ENCODE measurements around the gene SLC34A3.
"Not testable (repeated sequence)": the region's sequence is repeated elsewhere in the genome, so short reads cannot be mapped to it uniquely, and the experiment has no call there.

Gene SLC34A3

DNA sequence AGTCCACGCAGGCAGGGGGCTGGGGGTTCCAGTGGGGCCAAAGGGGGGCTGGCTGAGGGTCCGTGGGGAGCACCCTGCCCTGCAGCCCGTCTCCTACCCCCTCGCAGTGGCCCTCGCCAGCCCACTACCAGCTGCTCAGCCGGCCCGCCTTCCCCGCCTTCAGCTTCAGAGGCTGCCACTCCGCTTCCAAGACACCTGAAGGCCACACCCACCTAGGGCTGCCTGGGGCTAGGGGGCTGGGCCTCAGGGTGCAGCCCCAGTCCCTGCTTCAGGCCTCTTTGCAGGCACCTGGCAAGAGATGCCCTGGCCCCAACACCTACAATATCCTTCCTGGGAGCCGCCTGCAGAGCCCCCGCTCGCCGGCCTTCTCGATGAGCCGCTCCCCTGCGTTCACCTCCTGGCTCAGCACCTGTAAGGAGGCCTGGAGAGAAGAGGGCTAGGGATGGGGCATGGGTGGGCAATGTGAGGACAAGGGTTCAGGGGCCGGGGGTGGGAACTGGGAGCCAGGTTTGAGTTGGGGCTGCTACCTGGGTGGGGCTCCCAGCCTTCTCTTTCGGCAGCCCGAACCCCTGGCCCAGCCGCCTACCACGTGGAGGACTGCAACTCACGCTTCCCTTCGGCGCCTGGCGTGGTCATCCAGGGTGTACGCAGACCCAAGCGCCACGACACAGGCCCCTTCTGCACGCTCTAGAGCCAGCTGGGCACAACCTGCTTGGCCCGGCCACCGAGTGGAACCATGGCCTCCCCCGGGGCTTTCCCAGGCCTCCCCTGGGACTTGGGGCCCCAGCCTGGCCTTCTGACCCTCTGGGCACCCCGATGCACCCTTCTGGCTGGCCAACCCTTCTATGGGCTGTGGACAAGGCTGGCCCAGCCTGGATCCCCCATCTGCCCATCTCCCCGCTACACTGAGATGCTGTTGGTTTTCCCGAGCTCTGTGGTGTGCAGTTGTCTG lies 22.1 kb downstream of the SLC34A3 start:
- Mint-ChIP-seq H3K27ac (no peak overlapping the region), H3K4me1 (ENCODE audit: low read depth) (peaks cover 32% of the 10 kb centered on the region), H3K27me3 (peaks cover 6% of the 10 kb centered on the region), H3K36me3 (ENCODE audit: low read depth) (peaks cover 21% of the 10 kb centered on the region), H3K9me3 (no peaks in the 10 kb centered on the region), H3K4me3 (no peak overlapping the region)
- intact Hi-C loops (cut with micrococcal nuclease) = no loop called here

DNA sequence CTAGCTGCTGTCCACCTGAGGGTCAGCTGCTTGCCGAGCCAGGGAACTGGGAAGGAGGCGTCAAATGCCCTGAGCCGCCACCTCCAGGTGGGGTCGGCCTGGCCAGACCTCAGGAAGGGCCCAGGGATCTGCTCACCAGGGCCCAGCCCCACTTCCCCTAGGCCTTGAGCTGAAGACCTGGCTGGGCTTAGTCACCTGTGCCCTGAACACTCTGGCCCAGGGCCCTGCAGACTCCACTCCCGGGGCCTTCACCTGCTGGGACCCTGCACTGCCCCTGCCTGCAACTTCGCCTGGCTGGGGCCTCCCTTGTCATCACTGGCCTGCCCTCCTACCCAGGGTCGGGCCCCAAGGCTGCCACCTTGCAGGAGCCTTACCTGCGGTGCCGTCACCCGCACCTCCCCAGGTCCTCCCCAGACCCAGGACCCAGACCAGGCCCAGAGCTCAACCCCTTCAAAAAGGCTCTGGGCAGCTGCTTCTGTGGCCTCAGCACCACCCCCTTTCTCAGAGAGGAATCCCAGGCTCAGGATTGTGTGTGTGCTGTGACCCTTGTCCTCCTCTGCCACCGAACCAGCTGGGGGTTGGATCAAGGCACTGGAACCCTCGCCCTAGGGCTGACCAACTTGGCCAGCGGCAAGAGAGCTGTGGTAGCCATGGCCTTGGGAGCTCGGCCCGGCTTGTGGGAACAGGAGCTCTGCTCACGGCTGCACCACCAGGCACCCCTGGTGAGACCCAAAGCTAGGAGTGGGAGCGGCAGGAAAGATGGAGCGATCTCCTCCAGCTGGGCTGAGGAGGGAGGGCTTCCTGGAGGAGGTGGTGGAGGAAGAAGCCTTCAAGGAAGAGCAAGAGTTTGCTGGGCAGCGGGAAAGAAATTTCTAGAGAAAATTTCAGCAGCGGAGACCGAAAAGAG lies 23.3 kb downstream of the SLC34A3 start:
- intact Hi-C loops (cut with micrococcal nuclease) = no loop called here
- Mint-ChIP-seq H3K27ac (peak overlapping the region; percentile 78), H3K4me1 (ENCODE audit: low read depth) (peaks cover 36% of the 10 kb centered on the region), H3K4me3 (peak overlapping the region; percentile 78), H3K27me3 (peaks cover 6% of the 10 kb centered on the region), H3K9me3 (no peaks in the 10 kb centered on the region), H3K36me3 (ENCODE audit: low read depth) (peaks cover 32% of the 10 kb centered on the region)

DNA sequence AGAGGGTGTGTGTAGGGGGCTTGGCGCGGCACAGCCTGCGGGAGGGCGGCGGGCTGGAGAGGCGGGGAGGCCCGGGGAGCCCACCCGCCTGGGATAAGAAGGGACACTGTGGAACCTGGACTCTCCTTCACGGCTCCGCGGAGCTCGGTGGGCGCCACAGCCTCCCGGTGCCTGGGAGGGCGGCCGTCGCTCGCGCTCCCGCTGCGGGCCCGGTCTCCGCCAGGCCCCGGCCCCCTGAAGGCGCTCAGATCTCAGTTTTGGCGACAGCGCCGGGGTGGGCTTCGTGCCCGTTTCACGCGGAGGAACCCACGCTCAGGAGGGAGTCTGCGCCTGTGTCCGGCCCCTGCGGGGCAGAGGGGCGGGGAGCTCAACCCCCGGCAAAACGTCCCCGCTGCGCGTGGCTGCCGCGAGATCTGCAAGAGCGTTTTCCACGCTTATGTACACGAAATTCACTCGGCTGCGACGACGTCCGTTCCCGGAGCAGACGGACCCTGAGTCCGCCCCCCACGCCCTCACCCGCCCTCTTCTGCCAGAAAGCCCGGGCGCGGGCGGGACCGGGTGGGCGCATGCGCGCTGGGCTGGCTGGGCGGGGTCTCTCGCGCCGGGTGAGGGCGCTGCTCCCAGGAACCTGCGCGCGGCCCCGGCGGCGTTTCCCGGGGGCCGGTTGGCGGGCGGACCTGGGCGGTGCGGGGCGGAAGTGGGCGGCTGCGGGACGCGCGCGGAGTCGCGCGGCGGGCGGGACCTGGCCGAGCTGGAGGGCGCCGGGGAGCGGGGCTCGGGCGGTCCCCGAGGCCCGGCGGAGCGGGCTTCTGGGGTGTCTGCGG lies 24.1 kb downstream of the SLC34A3 start, which contains the start of gene NELFB:
TSS of gene NELFB (plus strand) at position 704 of the 824 bp plus-strand sequence.
- peak within 1 kb of the TSS; percentile 78 for H3K27ac Mint-ChIP-seq
- peak within 1 kb of the TSS; percentile 78 for H3K4me3 Mint-ChIP-seq
- intact Hi-C loops (cut with micrococcal nuclease) = loop anchor here (1.0 kb wide), 1 partner anchor 14 kb away; the partner anchor contains the start of gene TUBB4B
- H3K9me3 Mint-ChIP-seq = no peaks in the 10 kb centered on the region
- H3K4me1 Mint-ChIP-seq (ENCODE audit: low read depth) = peaks cover 40% of the 10 kb centered on the region
- H3K36me3 Mint-ChIP-seq (ENCODE audit: low read depth) = peaks cover 41% of the 10 kb centered on the region
- peaks cover 6% of the 10 kb centered on the region for H3K27me3 Mint-ChIP-seq

DNA sequence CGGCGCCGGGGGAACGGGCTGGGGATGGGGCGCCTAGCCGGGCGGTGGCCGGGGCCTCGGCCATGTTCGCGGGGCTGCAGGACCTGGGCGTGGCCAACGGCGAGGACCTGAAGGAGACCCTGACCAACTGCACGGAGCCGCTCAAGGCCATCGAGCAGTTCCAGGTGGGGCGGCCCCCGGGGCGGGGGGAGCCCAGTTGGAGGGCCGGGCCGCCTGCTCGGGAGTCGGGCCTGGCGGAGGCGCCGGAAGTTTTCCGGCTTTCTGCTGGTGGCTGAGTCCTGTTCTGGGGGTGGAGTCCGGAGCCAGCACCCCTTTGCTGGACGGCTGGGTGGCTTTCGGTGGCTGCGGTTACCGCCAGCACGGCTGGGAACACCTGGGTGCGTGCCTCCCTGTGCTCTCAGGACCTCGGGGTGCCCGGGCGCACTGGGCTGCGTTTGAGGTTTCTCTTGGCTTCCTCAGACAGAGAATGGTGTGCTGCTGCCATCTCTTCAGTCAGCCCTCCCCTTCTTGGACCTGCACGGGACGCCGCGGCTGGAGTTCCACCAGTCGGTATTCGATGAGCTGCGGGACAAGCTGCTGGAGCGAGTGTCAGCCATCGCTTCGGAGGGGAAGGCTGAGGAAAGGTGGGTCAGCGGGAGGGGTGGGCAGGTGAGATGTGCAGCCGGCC lies 24.9 kb downstream of the SLC34A3 start:
- H3K36me3 Mint-ChIP-seq (ENCODE audit: low read depth) = peaks cover 44% of the 10 kb centered on the region
- peak overlapping the region; percentile 78 for H3K27ac Mint-ChIP-seq
- H3K4me3 Mint-ChIP-seq = peak overlapping the region; percentile 78
- peaks cover 40% of the 10 kb centered on the region for H3K4me1 Mint-ChIP-seq (ENCODE audit: low read depth)
- peaks cover 6% of the 10 kb centered on the region for H3K27me3 Mint-ChIP-seq
- intact Hi-C loops (cut with micrococcal nuclease) = loop anchor here (1.0 kb wide), 1 partner anchor 14 kb away; the partner anchor contains the start of gene TUBB4B
- H3K9me3 Mint-ChIP-seq = no peaks in the 10 kb centered on the region

DNA sequence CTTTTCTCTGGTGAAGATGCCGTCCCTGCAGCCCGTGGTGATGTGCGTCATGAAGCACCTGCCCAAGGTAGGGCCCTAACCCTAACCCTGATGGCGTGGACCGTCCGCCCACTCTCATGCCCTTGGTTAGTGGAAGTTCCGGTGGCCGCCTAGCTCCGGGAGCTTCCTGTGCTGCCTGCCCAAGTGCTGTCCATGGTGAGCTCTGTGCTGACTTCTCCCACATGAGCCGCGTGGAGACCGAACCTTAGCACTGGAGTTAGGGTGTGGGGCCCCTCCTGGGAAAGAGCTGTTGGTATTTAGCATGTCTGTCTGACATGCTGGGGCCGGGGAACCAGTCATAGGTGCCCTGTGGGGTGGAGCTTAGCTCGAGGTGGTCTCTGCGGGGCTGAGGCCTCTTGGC lies 25.7 kb downstream of the SLC34A3 start:
- Mint-ChIP-seq H3K4me3 (peak overlapping the region; percentile 78), H3K4me1 (ENCODE audit: low read depth) (peaks cover 40% of the 10 kb centered on the region), H3K27me3 (peaks cover 6% of the 10 kb centered on the region), H3K36me3 (ENCODE audit: low read depth) (peaks cover 50% of the 10 kb centered on the region), H3K9me3 (no peaks in the 10 kb centered on the region), H3K27ac (no peak overlapping the region)
- intact Hi-C loops (cut with micrococcal nuclease) = no loop called here

DNA sequence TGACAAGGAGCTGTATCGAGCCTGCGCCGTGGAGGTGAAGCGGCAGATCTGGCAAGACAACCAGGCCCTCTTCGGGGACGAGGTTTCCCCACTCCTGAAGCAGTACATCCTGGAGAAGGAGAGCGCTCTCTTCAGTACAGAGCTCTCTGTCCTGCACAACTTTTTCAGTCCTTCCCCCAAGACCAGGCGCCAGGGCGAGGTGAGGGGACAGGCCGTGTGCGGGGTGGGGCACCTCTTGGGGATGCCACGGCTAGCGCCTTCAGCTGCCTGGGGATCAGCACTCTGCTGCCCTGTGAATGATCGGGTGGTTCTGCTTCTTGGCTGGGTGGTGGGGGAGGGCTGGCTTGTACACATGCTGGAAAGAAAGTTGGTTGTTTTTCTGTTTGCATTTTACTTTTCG lies 26.2 kb downstream of the SLC34A3 start:
- Mint-ChIP-seq H3K27ac (no peak overlapping the region), H3K9me3 (no peaks in the 10 kb centered on the region), H3K27me3 (peaks cover 6% of the 10 kb centered on the region), H3K36me3 (ENCODE audit: low read depth) (peaks cover 55% of the 10 kb centered on the region), H3K4me1 (ENCODE audit: low read depth) (peaks cover 45% of the 10 kb centered on the region), H3K4me3 (no peak overlapping the region)
- intact Hi-C loops (cut with micrococcal nuclease) = no loop called here

DNA sequence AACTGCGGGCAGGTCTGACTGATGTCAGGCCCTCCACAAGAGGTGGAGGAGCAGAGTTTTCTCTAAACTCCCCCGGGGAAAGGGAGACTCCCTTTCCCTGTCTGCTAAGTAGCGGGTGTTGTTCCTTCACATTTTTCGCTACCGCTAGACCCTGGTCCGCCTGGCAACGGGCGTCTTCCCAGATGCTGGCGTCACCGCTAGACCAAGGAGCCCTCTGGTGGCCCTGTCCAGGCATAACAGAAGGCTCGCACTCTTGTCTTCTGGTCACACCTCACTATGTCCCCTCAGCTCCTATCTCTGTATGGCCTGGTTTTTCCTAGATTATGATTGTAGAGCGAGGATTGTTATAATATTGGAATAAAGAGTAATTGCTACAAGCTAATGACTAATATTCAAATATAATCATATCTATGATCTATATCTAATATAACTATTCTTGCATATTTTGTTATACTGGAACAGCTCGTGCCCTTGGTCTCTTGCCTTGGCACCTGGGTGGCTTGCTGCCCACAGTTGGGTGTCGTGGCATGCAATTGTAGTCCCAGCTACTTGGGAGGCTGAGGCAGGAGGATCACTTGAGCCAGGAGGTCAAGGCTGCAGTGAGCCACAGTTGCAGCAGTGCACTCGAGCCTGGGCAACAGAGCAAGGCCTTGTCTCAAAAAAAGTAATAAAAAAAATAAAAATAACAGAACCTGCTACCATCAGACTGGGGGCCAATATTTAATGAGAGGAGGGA lies 31.6 kb downstream of the SLC34A3 start:
- H3K27ac Mint-ChIP-seq = peak overlapping the region; percentile 3
- intact Hi-C loops (cut with micrococcal nuclease); H3K9me3 Mint-ChIP-seq; H3K27me3 Mint-ChIP-seq; H3K4me3 Mint-ChIP-seq: not testable (repeated sequence)
- H3K36me3 Mint-ChIP-seq (ENCODE audit: low read depth) = peaks cover 91% of the 10 kb centered on the region
- peaks cover 27% of the 10 kb centered on the region for H3K4me1 Mint-ChIP-seq (ENCODE audit: low read depth)

DNA sequence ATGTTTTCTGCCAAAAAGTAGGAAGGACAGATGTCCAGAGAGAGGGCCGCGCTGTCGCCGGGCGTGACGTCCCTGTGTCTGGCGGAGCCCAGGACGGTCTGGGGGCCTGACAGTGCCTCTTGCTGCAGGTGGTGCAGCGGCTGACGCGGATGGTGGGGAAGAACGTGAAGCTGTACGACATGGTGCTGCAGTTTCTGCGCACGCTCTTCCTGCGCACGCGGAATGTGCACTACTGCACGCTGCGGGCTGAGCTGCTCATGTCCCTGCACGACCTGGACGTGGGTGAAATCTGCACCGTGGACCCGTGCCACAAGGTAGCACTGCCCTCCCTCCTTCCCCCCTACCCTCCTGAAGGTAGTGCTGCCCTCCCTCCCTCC lies 32.2 kb downstream of the SLC34A3 start:
- H3K4me1 Mint-ChIP-seq (ENCODE audit: low read depth) = peaks cover 30% of the 10 kb centered on the region
- H3K27me3 Mint-ChIP-seq = no peaks in the 10 kb centered on the region
- H3K27ac Mint-ChIP-seq = no peak overlapping the region
- intact Hi-C loops (cut with micrococcal nuclease) = no loop called here
- no peak overlapping the region for H3K4me3 Mint-ChIP-seq
- H3K9me3 Mint-ChIP-seq = no peaks in the 10 kb centered on the region
- H3K36me3 Mint-ChIP-seq (ENCODE audit: low read depth) = peaks cover 91% of the 10 kb centered on the region

DNA sequence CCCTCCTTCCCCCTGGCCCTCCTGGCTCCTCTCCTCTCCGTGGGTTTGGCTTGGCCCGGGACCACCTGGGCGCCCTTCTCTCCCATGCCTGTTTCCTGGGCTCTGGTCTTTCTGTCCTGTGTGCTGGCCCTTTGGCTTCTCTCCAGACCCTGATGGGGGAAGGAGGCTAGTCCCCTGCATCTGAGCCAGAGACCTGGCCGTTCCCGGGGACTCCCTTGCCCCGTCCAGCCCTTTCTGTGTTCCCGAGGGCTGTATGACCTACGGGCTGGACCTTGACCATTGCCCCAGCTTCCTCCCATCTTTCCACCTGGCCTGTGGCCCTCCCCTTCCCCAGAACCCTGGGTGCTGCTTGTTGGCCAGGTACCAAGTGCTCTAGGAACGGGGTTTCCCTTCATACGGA lies 32.8 kb downstream of the SLC34A3 start:
- Mint-ChIP-seq H3K36me3 (ENCODE audit: low read depth) (peaks cover 89% of the 10 kb centered on the region), H3K4me1 (ENCODE audit: low read depth) (peaks cover 35% of the 10 kb centered on the region), H3K4me3 (no peak overlapping the region), H3K9me3 (no peaks in the 10 kb centered on the region), H3K27me3 (no peaks in the 10 kb centered on the region), H3K27ac (no peak overlapping the region)
- intact Hi-C loops (cut with micrococcal nuclease) = no loop called here

DNA sequence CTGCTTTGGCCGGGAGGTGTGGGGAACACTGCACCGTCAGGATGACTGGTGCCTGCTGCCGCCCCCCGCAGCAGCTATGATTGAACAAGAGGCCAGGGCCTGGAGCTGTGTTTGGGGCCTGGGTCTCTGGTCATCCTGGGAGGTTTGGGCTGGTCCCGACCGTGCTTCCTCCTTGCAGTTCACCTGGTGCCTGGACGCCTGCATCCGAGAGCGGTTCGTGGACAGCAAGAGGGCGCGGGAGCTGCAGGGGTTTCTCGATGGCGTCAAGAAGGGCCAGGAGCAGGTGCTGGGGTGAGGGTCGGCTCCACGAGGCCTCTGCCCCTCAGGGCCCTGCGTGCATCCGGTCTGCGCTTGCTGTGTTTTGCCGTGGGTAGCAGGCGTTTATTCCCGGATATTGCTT lies 33.4 kb downstream of the SLC34A3 start:
- no peak overlapping the region for H3K27ac Mint-ChIP-seq
- peaks cover 35% of the 10 kb centered on the region for H3K4me1 Mint-ChIP-seq (ENCODE audit: low read depth)
- H3K4me3 Mint-ChIP-seq = no peak overlapping the region
- intact Hi-C loops (cut with micrococcal nuclease) = no loop called here
- H3K9me3 Mint-ChIP-seq = no peaks in the 10 kb centered on the region
- H3K27me3 Mint-ChIP-seq = no peaks in the 10 kb centered on the region
- H3K36me3 Mint-ChIP-seq (ENCODE audit: low read depth) = peaks cover 89% of the 10 kb centered on the region

DNA sequence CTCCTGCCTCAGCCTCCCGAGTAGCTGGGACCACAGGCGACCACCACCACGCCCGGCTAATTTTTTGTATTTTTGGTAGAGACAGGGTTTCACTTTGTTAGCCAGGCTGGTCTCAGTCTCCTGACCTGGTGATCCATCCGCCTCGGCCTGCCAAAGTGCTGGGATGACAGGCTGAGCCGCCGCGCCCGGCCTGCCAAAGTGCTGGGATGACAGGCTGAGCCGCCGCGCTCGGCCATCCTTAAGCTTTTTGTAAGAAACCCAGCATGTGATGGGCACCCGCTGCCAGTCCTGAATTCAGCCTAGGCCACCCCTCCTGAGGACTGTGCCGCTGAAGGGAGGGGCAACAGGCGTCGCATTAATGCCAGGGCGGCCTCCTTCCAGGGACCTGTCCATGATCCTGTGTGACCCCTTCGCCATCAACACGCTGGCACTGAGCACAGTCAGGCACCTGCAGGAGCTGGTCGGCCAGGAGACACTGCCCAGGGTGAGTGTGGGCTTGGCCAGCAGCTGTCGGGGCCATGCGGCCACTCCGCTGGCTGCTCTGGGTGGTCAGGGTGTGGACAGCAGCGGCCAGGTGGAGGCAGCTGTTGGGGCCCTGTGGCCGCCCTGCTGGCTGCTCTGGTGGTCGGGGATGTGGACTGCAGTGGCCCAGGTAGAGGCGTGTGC lies 34.9 kb downstream of the SLC34A3 start:
- no peak overlapping the region for H3K4me3 Mint-ChIP-seq
- no peak overlapping the region for H3K27ac Mint-ChIP-seq
- H3K9me3 Mint-ChIP-seq = no peaks in the 10 kb centered on the region
- peaks cover 94% of the 10 kb centered on the region for H3K36me3 Mint-ChIP-seq (ENCODE audit: low read depth)
- intact Hi-C loops (cut with micrococcal nuclease) = no loop called here
- H3K4me1 Mint-ChIP-seq (ENCODE audit: low read depth) = peaks cover 32% of the 10 kb centered on the region
- no peaks in the 10 kb centered on the region for H3K27me3 Mint-ChIP-seq

DNA sequence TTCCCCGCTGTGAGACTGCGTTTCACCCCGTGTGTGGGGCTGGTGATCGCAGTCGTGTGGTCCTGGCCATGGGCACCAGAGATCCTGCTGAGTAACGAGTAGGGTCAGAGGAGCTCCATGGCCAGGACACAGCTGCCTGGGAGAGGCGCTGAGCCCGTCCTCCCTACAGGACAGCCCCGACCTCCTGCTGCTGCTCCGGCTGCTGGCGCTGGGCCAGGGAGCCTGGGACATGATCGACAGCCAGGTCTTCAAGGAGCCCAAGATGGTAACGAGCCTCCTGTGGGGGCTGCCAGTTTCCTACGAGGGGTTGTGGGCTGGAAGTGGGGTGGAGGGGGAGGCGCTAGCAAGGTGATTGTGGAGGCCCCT lies 35.4 kb downstream of the SLC34A3 start:
- Mint-ChIP-seq H3K4me1 (ENCODE audit: low read depth) (peaks cover 33% of the 10 kb centered on the region), H3K27me3 (no peaks in the 10 kb centered on the region), H3K36me3 (ENCODE audit: low read depth) (peaks cover 95% of the 10 kb centered on the region), H3K9me3 (no peaks in the 10 kb centered on the region), H3K27ac (no peak overlapping the region), H3K4me3 (no peak overlapping the region)
- intact Hi-C loops (cut with micrococcal nuclease) = no loop called here

All from dendritic cell treated with granulocyte-macrophage colony-stimulating factor and Interleukin-4, amounts not matched to agents 40 ng/mL and 50 ng/mL, for 4 days (primary cell).